GM23248 (cell line): ENCODE results near the gene OR10G7. TPM values are rescaled to one million over a fixed set of nuclear protein-coding genes. Genes with fewer than 3 reads are reported as not detected.

Source experiments
- DNase-seq: peaks from one replicate; pipeline ENCODE4 v3.0.0-alpha.2; 2015
- H2AFZ ChIP-seq: fragments of 200-600 bp; sonication (generic); 2 replicates; pipeline ENCODE4 v1.6.1; 2016; ENCODE audit warnings: antibody characterized with exemption
- H3F3A ChIP-seq: fragments of 200-600 bp; sonication (generic); 2 replicates; pipeline ENCODE4 v1.6.1; 2016; ENCODE audit warnings: mild to moderate bottlenecking, antibody characterized with exemption, mixed run types; ENCODE audit not compliant: insufficient read depth
- H3K27ac ChIP-seq: fragments of 200-600 bp; sonication (generic); 2 replicates; pipeline ENCODE4 v1.5.1; 2016; ENCODE audit warnings: mild to moderate bottlenecking
- H3K27me3 ChIP-seq: fragments of 200-600 bp; sonication (generic); replicated peaks from 2 replicates; pipeline ENCODE4 v1.6.1; 2016; ENCODE audit warnings: mild to moderate bottlenecking; ENCODE audit not compliant: insufficient read depth
- H3K36me3 ChIP-seq: fragments of 200-600 bp; sonication (generic); 2 replicates; pipeline ENCODE4 v1.6.1; 2016; ENCODE audit warnings: low read depth, mild to moderate bottlenecking
- H3K4me1 ChIP-seq: fragments of 200-600 bp; sonication (generic); 2 replicates; pipeline ENCODE4 v1.6.1; 2016; ENCODE audit warnings: mild to moderate bottlenecking; ENCODE audit not compliant: insufficient read depth
- H3K4me2 ChIP-seq: fragments of 200-600 bp; sonication (generic); one replicate; pipeline ENCODE4 v1.6.1; 2016; ENCODE audit warnings: mild to moderate bottlenecking; ENCODE audit not compliant: unreplicated experiment
- H3K4me3 ChIP-seq: fragments of 200-600 bp; sonication (generic); 2 replicates; pipeline ENCODE4 v1.5.1; 2016; ENCODE audit warnings: mild to moderate bottlenecking
- H3K79me2 ChIP-seq: fragments of 200-600 bp; sonication (generic); 2 replicates; pipeline ENCODE4 v1.6.1; 2016; ENCODE audit warnings: mild to moderate bottlenecking; ENCODE audit not compliant: insufficient read depth
- H3K9ac ChIP-seq: fragments of 200-600 bp; sonication (generic); 2 replicates; pipeline ENCODE4 v1.6.1; 2016; ENCODE audit warnings: mild to moderate bottlenecking
- H3K9me2 ChIP-seq: fragments of 200-600 bp; sonication (generic); 2 replicates; pipeline ENCODE4 v1.6.1; 2016; ENCODE audit warnings: mixed run types, mild to moderate bottlenecking, moderate library complexity; ENCODE audit not compliant: insufficient read depth
- H3K9me3 ChIP-seq: fragments of 200-600 bp; sonication (generic); one replicate; pipeline ENCODE4 v1.6.1; 2017; ENCODE audit warnings: low read depth
- H4K20me1 ChIP-seq: fragments of 200-600 bp; sonication (generic); 2 replicates; pipeline ENCODE4 v1.6.0; 2016; ENCODE audit not compliant: insufficient read depth
- EZH2 ChIP-seq: fragments of 200-600 bp; sonication (generic); IDR thresholded peaks from 2 replicates; pipeline ENCODE4 v1.6.1; 2018; ENCODE audit warnings: antibody characterized with exemption, mild to moderate bottlenecking; ENCODE audit not compliant: insufficient read depth, poor library complexity, severe bottlenecking
- WGBS, 2 experiments: methylation state at CpG; one replicate each; pipeline ENCODE4 v1.1.6; 2015 to 2017; ENCODE audit warnings: low lambda C conversion rate in 2 of 2, low coverage in 1 of 2; ENCODE audit errors: missing lambda C conversion rate in 2 of 2; 5-methylcytosine and 5-hydroxymethylcytosine counted together
- in situ Hi-C: fragments of 300-500 bp; cut with MboI; formaldehyde crosslinking; loops from 2 replicates; pipeline ENCODE4 v1.15.0; 2020
- polyA plus RNA-seq: library from polyadenylated mRNA; unstranded; fragments of >200 nt; fragmentation: Nextera tagmentation; extraction: Ambion mirVana; gene quantifications from 2 replicates; pipeline ENCODE4 v1.2.1, GENCODE V29; 2016
- total RNA-seq: library from RNA; depleted of rRNA; stranded (reverse); fragments of >200 nt; shearing (Covaris generic); gene quantifications from 2 replicates; pipeline ENCODE4 v1.2.3, GENCODE V29; 2014; rRNA removed

OR10G7 gene
- total and polyA plus RNA-seq, 2 experiments from 2014 or later = not detected

DNA sequence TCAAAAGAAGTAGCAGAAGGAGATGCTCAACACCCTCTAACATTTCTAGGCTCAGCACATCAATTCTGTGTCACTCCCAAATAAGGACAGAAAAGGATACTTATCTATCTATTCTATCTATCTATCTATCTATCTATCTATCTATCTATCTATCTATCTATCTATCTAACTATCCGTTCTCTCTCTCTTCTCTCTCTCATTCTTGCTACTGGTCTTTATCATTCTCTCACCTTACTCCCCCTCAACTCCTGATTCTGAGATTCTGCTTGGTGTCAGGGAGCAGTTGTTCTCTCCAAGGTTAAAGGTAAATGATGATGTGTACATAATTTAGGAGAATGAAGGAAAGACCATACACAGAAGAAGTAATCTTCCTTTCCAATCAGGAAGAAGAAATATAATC lies 46.0 kb downstream of the OR10G7 start, which contains the start of gene OR10G6:
TSS of gene OR10G6 (minus strand) at position 43 of the 400 bp plus-strand sequence. CDS start at position 43, 0 bp downstream.
- Histone ChIP-seq H3K9me2 (no peaks in the 10 kb centered on the region), H3K4me2 (no peak within 1 kb of the TSS), H3K27me3 (peaks cover 12% of the 10 kb centered on the region; the same call in 1 of the 2 replicates), H4K20me1 (no peaks in the 10 kb centered on the region), H3K79me2 (no peaks in the 10 kb centered on the region), H3F3A (no peaks in the 10 kb centered on the region), H3K9me3 (no peaks in the 10 kb centered on the region), H3K9ac (no peak within 1 kb of the TSS), H3K27ac (no peak within 1 kb of the TSS), H3K4me1 (no peaks in the 10 kb centered on the region), H3K4me3 (no peak within 1 kb of the TSS), H2AFZ (no peak within 1 kb of the TSS), H3K36me3 (no peaks in the 10 kb centered on the region)
- TF ChIP-seq EZH2 = no peak
- no peak for DNase-seq
- in situ Hi-C loops = no loop called here
- 15 to 17% methylated on average over 1 of the region's 1 CpG for WGBS, 2 experiments

Other genes with a start within 250 kb of the OR10G7 start
- gene OR6M1, start 235.0 kb downstream of the OR10G7 start, total RNA-seq = not detected in 2 replicates
- gene OR6M1, start 235.0 kb downstream of the OR10G7 start, polyA plus RNA-seq = not detected in 2 replicates
- gene TMEM225, start 155.7 kb downstream of the OR10G7 start, total RNA-seq = not detected in 2 replicates
- gene TMEM225, start 155.7 kb downstream of the OR10G7 start, polyA plus RNA-seq = not detected in 2 replicates
- not detected in 2 replicates for gene OR8D4, start 139.2 kb downstream of the OR10G7 start, total RNA-seq
- not detected in 2 replicates for gene OR8D4, start 139.2 kb downstream of the OR10G7 start, polyA plus RNA-seq
- gene OR4D5, start 101.7 kb downstream of the OR10G7 start, total RNA-seq = not detected in 2 replicates
- gene OR4D5, start 101.7 kb downstream of the OR10G7 start, polyA plus RNA-seq = not detected in 2 replicates
- gene OR6T1, start 97.5 kb downstream of the OR10G7 start, total RNA-seq = not detected in 2 replicates
- gene OR6T1, start 97.5 kb downstream of the OR10G7 start, polyA plus RNA-seq = not detected in 2 replicates
- gene OR10S1, start 63.5 kb downstream of the OR10G7 start, total RNA-seq = not detected in 2 replicates
- not detected in 2 replicates for gene OR10S1, start 63.5 kb downstream of the OR10G7 start, polyA plus RNA-seq
- not detected in 2 replicates for gene OR10G6, start 46.2 kb downstream of the OR10G7 start, total RNA-seq
- not detected in 2 replicates for gene OR10G6, start 46.2 kb downstream of the OR10G7 start, polyA plus RNA-seq
- gene OR10G4, start 28.3 kb downstream of the OR10G7 start, total RNA-seq = not detected in 2 replicates
- gene OR10G4, start 28.3 kb downstream of the OR10G7 start, polyA plus RNA-seq = not detected in 2 replicates
- not detected in 2 replicates for gene OR10G9, start 18.3 kb downstream of the OR10G7 start, total RNA-seq
- gene OR10G9, start 18.3 kb downstream of the OR10G7 start, polyA plus RNA-seq = not detected in 2 replicates
- gene OR10G8, start 14.5 kb downstream of the OR10G7 start, total RNA-seq = not detected in 2 replicates
- not detected in 2 replicates for gene OR10G8, start 14.5 kb downstream of the OR10G7 start, polyA plus RNA-seq
- gene VWA5A, start 74.1 kb upstream of the OR10G7 start, total RNA-seq = 4.3 and 8.2 TPM in 2 replicates
- 7.4 and 7.5 TPM in 2 replicates for gene VWA5A, start 74.1 kb upstream of the OR10G7 start, polyA plus RNA-seq
- not detected in 2 replicates for gene OR10D3, start 142.0 kb upstream of the OR10G7 start, total RNA-seq
- not detected in 2 replicates for gene OR10D3, start 142.0 kb upstream of the OR10G7 start, polyA plus RNA-seq
- not detected in 2 replicates for gene OR8G1, start 199.8 kb upstream of the OR10G7 start, total RNA-seq
- gene OR8G1, start 199.8 kb upstream of the OR10G7 start, polyA plus RNA-seq = not detected in 2 replicates
- gene OR8G5, start 215.1 kb upstream of the OR10G7 start, total RNA-seq = not detected in 2 replicates
- gene OR8G5, start 215.1 kb upstream of the OR10G7 start, polyA plus RNA-seq = not detected in 2 replicates